Measurements from ENCODE around the gene ATXN10.

Gene ATXN10

GRCh38 chr22:45866126-45866645 lies 194.6 kb downstream of the ATXN10 start:
- TF ChIP-seq CTCF (IDR thresholded peaks at IDR 0.05; ENCODE audit: low read length) = no peak
- no peak for TF ChIP-seq EZH2 (IDR thresholded peaks at IDR 0.05; ENCODE audit: borderline replicate concordance, low read length)
- H3K4me3 ChIP-seq (ENCODE audit: low read depth, low read length, poor library complexity, severe bottlenecking) = no peak overlapping the region
- H3K4me1 ChIP-seq (ENCODE audit: insufficient read depth, low read length, severe bottlenecking) = peaks cover 11% of the 10 kb centered on the region
- no peaks in the 10 kb centered on the region; the same call in 1 of the 2 replicates for H3K36me3 ChIP-seq (ENCODE audit: insufficient read depth, low read length)
- H3K4me2 ChIP-seq (ENCODE audit: low read length) = no peak overlapping the region
- H3K9ac ChIP-seq (ENCODE audit: low read length) = no peak overlapping the region
- H3K27ac ChIP-seq (ENCODE audit: low read depth, low read length, poor library complexity, severe bottlenecking) = no peak overlapping the region
- no peaks in the 10 kb centered on the region for H3K27me3 ChIP-seq (ENCODE audit: insufficient read depth, low read length)
- no peak overlapping the region for H2AFZ ChIP-seq (ENCODE audit: low read length)
- H3K9me3 ChIP-seq (ENCODE audit: low read length) = no peaks in the 10 kb centered on the region
- H4K20me1 ChIP-seq (ENCODE audit: insufficient read depth, low read length) = no peaks in the 10 kb centered on the region
- H3K9me2 ChIP-seq (ENCODE audit: low read depth, low read length) = no peaks in the 10 kb centered on the region
- no peaks in the 10 kb centered on the region for H3F3A ChIP-seq (ENCODE audit: insufficient read depth, low read length)
- no peaks in the 10 kb centered on the region for H3K79me2 ChIP-seq (ENCODE audit: insufficient read depth, low read length)

GRCh38 chr22:45866646-45867117 lies 195.0 kb downstream of the ATXN10 start:
- Histone ChIP-seq H3K27me3 (ENCODE audit: insufficient read depth, low read length) (no peaks in the 10 kb centered on the region), H4K20me1 (ENCODE audit: insufficient read depth, low read length) (no peaks in the 10 kb centered on the region), H3K9ac (ENCODE audit: low read length) (no peak overlapping the region), H3K4me3 (ENCODE audit: low read depth, low read length, poor library complexity, severe bottlenecking) (no peak overlapping the region), H3K9me3 (ENCODE audit: low read length) (no peaks in the 10 kb centered on the region), H3K79me2 (ENCODE audit: insufficient read depth, low read length) (no peaks in the 10 kb centered on the region), H3K36me3 (ENCODE audit: insufficient read depth, low read length) (no peaks in the 10 kb centered on the region; the same call in 1 of the 2 replicates), H3K4me2 (ENCODE audit: low read length) (no peak overlapping the region), H3F3A (ENCODE audit: insufficient read depth, low read length) (no peaks in the 10 kb centered on the region), H3K27ac (ENCODE audit: low read depth, low read length, poor library complexity, severe bottlenecking) (no peak overlapping the region), H3K9me2 (ENCODE audit: low read depth, low read length) (no peaks in the 10 kb centered on the region), H2AFZ (ENCODE audit: low read length) (no peak overlapping the region), H3K4me1 (ENCODE audit: insufficient read depth, low read length, severe bottlenecking) (peaks cover 11% of the 10 kb centered on the region)
- TF ChIP-seq CTCF (IDR thresholded peaks at IDR 0.05; ENCODE audit: low read length) (no peak), EZH2 (IDR thresholded peaks at IDR 0.05; ENCODE audit: borderline replicate concordance, low read length) (no peak)

GRCh38 chr22:45867118-45867905 lies 195.7 kb downstream of the ATXN10 start:
- Histone ChIP-seq H3K9me2 (ENCODE audit: low read depth, low read length) (no peaks in the 10 kb centered on the region), H3K36me3 (ENCODE audit: insufficient read depth, low read length) (no peaks in the 10 kb centered on the region; the same call in 1 of the 2 replicates), H3K4me3 (ENCODE audit: low read depth, low read length, poor library complexity, severe bottlenecking) (no peak overlapping the region), H3K27ac (ENCODE audit: low read depth, low read length, poor library complexity, severe bottlenecking) (no peak overlapping the region), H3K79me2 (ENCODE audit: insufficient read depth, low read length) (no peaks in the 10 kb centered on the region), H3F3A (ENCODE audit: insufficient read depth, low read length) (no peaks in the 10 kb centered on the region), H3K4me1 (ENCODE audit: insufficient read depth, low read length, severe bottlenecking) (peaks cover 11% of the 10 kb centered on the region), H3K9ac (ENCODE audit: low read length) (no peak overlapping the region), H3K4me2 (ENCODE audit: low read length) (no peak overlapping the region), H3K27me3 (ENCODE audit: insufficient read depth, low read length) (no peaks in the 10 kb centered on the region), H4K20me1 (ENCODE audit: insufficient read depth, low read length) (no peaks in the 10 kb centered on the region), H3K9me3 (ENCODE audit: low read length) (peaks cover under 1% of the 10 kb centered on the region), H2AFZ (ENCODE audit: low read length) (no peak overlapping the region)
- TF ChIP-seq EZH2 (IDR thresholded peaks at IDR 0.05; ENCODE audit: borderline replicate concordance, low read length) = no peak
- no peak for TF ChIP-seq CTCF (IDR thresholded peaks at IDR 0.05; ENCODE audit: low read length)

Measured in OCI-LY1 (cell line).